Lower leg skin (tissue), 3 donors: ENCODE results near the gene PSG5.
"Not testable (repeated sequence)": the region's sequence is repeated elsewhere in the genome, so short reads cannot be mapped to it uniquely, and the experiment has no call there.

ENCODE experiments used
- CTCF ChIP-seq, 3 donors: fragments of 450-650 bp; IDR thresholded peaks; one replicate each; pipeline ENCODE4 v1.5.1; 2016; ENCODE audit warnings: antibody characterized with exemption in 3 of 3, mild to moderate bottlenecking in 3 of 3, moderate library complexity in 2 of 3
- POLR2A ChIP-seq, 2 donors: fragments of 450-650 bp; IDR thresholded peaks; one replicate each; pipeline ENCODE4 v1.6.1; 2016 to 2017; ENCODE audit warnings: antibody characterized with exemption in 2 of 2, mild to moderate bottlenecking in 1 of 2, moderate library complexity in 1 of 2

- not testable (repeated sequence) for TF ChIP-seq CTCF, POLR2A (IDR thresholded peaks at IDR 0.05)
Measured at GRCh38 chr19:43149788-43150187, 36.5 kb downstream of the PSG5 start.
